HG03442 (cell line): ENCODE results near the gene EIPR1.
"Not testable (repeated sequence)": the region's sequence is repeated elsewhere in the genome, so short reads cannot be mapped to it uniquely, and the experiment has no call there.

Experiments used
- ATAC-seq: cut with Tn5 transposase; IDR thresholded peaks from one replicate; pipeline ENCODE4 v1.9.1; 2021; ENCODE audit warnings: mild to moderate bottlenecking, moderate library complexity; ENCODE audit not compliant: unreplicated experiment

The EIPR1 gene

DNA sequence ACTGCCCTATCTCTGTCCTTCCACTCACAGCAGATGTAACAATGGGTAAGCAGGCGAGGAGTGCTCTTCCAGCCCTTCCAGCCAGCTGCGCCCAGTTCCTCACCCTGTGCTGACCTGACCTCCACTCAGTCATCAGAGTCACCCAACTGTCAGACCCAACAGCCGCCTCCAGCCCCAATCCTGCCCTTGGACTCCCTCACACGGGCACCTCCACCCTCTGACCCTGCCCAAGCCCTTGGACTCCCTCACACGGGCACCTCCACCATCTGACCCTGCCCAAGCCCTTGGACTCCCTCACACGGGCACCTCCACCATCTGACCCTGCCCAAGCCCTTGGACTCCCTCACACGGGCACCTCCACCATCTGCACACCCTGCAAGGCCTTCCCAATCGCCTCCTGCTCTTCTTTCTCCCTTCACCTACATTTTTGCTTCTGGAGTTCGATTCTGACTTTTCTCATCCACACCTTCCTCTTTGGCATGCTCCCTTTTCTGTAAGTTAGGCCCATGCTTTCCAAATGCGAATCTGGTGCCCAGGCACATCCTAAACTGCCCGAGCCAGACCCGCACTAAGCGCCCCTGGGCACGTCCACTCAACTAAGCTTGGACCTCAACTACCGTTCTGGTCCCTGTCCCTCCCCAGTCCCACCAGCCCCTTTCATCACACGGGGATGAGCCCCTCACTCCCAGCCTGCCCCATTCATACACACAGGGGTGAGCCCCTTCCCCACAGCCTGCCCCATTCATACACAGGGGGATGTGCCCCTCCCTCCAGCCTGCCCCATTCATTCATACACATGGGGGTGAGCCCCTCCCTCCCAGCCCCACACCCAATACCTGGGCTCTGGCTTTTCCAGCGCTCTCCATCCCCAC is 15.9 kb downstream of the EIPR1 start:
- ATAC-seq: no peak

DNA sequence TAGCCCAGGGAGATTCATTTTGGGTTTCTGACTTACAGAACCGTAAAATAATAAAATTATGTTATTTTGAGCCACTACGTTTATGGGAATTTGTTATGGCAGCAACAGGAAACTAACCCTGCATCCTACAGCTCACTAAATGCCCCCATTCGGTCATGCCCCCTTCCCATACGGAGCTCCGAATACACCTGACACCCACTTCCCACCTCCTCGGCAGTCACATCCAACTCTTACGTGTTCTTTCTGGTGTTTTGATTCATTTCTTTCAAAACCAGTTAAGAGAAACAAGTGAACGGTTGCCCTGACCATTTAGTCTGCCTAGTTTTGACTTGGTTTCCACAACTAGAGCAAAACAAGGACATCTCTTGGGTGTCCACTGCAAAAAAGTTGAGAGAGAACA is 19.7 kb downstream of the EIPR1 start:
- ATAC-seq: no peak

GRCh38 chr2:3357446-3357845 is 20.2 kb downstream of the EIPR1 start:
- ATAC-seq: not testable (repeated sequence)

DNA sequence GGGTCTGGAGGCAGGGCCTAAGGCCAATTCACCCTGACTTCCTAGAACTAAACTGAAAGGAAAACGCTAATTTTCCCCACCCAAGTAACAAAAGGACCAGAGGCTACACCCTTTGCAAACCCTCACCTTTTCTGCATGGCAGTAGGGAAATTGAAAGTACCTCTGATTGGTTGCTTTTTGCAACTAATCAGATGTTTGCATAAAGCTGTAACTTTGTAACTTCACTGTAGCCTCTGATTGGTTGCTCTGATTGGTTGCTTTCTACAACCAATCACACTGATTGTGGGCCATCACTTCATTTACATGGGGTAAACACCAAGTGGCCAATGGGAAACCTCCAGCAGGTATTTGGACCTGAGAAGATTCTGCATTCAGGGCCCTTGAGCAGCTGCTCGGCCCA is 20.8 kb downstream of the EIPR1 start:
- no peak for ATAC-seq

DNA sequence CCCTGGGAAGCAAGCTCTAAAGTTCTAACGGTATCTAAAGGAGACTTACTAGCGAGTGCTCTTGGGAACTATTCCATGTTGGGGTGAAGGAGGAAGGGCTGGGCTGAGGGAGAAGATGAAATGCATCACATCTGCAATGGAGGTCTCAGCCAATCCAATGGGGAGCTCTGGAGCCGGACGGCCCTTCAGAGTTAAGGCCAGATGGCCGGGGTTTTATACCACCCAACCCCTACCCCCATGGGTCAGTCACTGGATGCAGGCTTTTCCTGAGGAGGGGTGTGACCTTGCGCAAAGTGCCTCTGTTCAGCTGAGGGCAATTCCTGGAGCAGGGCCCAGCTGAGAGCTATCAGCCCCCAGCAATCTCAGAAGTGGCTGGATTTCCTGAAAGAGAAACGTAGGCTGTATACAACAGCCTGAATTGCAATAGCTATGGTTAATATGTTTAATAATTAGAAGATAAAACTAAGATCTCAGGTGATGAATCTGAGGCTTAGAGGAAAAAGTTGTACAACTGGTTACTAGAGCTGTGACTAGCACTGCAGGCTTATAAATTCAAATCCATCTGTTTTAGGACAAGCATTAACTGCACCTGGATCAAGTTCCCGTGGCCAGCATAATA is 21.6 kb downstream of the EIPR1 start:
- ATAC-seq: no peak

DNA sequence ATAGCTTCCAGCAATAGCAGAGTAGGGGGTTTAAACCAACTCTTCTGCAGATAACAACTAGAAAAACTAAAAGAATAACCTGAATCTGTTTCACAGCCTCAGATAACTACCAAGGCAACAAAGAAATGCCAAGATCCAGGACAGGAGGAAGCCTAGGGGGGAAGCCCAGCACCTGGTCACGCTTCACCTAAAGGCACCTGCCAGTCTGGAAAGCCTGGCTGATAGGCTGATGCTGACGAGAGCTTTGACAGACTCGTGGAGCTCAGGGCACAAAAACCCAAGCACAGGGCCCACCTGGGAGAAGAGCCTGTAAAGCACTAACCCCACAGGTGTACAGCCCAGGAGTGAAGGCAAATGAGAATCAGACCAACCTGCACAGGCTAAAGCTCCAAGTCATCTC is 22.6 kb downstream of the EIPR1 start:
- ATAC-seq: no peak

DNA sequence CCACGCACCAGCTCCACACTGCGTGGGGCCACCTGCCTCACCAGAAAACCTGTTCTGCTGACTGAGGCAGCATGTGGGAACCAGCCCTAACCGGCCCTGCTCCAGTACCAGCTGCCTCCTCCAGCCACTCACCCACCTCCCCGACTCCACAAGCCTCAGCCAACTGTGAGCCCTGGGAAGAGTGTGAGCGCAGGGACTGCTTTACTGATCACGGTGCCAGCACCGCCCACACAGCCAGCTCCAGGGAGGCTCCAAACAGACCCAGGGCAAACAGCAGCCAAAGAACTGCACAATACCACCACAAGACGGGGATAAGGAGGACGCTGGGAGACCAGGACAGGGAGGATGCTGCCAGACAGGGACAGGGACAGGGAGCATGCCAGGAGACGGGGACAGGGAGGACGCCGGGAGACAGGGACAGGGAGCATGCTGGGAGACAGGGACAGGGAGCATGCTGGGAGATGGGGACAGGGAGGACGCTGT is 28.4 kb downstream of the EIPR1 start:
- no peak for ATAC-seq

DNA sequence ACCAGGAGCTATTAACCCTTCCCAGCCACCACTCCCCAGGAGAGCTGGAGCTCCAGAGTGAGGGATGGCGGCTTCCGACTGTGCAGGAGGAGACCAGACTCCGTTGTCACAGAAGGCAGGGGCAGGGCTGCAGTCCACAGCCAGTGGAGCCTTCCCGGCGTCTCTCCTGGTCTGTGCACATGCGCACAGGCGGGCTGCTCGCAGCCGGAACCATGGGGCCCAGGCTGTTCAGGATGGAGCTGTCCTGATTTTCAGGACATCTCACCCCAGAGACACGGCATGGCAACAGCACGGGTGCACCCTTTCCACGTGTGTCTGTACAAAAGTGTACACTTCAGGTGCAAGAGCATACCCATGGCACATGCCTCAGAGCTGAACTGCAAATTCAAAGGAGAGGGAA is 28.9 kb downstream of the EIPR1 start:
- no peak for ATAC-seq

GRCh38 chr2:3345621-3346020 is 32.0 kb downstream of the EIPR1 start:
- ATAC-seq: no peak

GRCh38 chr2:3344897-3345296 is 32.7 kb downstream of the EIPR1 start:
- no peak for ATAC-seq

DNA sequence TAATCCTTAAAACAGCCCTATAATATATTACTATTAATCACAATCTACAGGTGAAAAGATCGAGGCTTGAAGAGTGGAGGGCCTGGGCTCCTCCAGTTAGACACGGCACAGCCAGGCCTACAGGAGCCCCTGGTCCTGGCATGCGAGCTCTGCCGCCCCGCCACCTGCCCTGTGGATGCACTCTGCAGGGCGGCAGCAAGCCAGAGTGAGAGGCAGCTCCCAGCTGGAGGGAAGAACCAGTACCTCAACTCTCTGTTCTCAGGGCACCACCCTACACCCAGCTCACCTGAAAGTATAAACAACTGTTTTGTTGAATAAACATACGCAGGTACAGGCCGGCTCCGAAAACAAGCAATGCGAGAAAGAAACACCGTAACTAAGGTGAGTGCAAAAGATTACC is 34.6 kb downstream of the EIPR1 start:
- ATAC-seq: no peak

DNA sequence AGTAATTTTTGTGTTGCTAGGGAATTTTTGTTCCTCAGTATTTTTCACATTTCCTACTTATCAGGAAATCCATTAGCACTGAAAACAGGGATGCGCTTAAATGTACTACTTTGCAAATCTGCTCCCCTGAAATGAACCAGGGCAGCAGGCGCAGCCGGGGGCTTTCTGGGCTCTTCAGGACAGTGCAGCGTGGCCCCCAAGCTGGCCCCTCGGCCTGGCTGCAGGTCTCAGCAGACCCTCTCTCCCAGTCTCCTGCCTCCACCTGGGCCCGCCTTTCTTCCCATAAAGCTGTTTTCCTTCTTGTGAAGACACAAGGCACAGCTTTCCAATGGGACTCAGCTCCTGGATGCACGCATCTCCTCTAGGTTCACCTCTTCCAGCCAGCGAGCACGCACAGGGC is 35.3 kb downstream of the EIPR1 start:
- no peak for ATAC-seq

- ATAC-seq: no peak
Observed at GRCh38 chr2:3341336-3341735, 36.3 kb downstream of the EIPR1 start.

GRCh38 chr2:3340144-3340543 is 37.5 kb downstream of the EIPR1 start:
- ATAC-seq: no peak

GRCh38 chr2:3338340-3338739 is 39.3 kb downstream of the EIPR1 start:
- ATAC-seq: no peak

DNA sequence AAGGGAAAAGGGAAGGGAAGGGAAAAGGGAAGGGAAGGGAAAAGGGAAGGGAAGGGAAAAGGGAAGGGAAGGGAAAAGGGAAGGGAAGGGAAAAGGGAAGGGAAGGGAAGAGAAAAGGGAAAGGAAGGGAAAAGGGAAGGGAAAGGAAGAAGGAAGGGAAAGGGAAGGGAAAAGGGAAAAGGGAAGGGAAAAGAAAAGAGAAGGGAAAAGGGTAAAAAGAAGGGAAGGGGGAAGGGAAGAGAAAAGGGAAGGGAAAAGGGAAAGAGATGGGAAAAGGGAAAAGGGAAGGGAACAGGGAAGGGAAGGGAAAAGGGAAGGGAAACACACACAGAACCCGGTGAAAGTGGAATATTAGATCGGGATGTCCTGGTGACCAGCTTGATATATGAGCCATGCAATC is 40.8 kb downstream of the EIPR1 start:
- ATAC-seq: no peak

DNA sequence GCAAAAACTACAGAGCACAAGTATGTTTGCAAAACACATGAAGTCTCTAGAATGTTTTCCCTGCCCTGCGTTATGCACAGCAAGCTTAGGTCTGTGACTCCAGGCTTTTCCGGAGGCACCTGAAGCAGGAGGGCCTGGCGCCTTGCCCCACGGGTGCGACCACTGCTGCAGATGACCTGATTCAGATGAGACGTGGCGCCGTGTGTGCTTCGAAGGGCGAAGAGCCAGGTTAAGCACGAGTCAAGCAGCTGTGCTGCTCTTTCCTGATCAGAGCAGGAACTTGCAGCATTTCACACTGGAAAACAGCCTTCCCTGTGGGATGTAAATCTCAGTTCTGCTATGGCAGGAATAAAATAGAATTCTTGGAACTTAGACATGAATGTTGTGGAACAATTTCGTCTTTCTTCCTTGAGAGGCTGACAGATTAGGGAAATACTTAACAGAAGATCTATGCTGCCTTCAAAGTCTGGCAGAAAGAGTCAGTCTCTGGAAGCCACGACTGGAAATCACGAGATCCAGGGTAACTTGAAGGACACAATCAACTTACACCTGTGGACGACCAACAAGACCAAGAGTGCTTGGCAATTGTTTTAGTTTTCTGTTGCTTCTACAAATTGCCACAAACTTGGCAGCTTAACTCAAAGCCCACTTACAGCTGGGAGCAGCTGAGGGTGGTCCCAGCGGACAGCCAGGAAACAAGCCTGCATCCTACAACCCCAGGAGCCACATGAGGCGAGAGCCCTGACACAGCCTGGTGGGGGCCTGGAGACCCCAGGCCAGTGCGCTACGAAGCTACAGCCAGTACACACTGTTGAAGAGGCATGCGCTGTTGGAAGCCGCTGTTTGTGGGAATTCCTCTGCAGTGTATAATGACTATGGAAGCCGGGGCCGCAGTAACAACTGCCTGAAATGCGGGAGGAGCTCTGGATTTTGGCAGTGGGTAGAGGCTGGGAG is 42.9 kb downstream of the EIPR1 start:
- no peak for ATAC-seq

DNA sequence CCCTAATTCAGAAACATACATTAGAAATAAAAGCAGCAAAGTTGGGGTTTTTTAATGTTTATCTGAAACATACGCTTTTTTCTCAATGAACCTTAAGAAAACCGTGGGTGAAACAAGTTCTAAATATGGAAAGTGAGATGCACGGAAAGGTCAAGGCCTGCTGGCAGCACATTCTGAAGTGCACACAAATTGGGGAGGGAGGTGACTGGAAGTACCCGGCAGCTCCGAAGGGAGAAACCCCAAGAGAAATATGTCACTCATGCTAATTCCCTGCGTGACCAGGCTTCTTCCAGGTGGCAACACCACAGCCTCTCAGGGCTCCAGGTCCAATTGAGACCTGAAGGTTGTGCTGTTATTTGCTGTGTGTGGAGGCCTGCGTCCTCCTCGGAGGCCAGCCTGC is 45.5 kb downstream of the EIPR1 start:
- no peak for ATAC-seq

DNA sequence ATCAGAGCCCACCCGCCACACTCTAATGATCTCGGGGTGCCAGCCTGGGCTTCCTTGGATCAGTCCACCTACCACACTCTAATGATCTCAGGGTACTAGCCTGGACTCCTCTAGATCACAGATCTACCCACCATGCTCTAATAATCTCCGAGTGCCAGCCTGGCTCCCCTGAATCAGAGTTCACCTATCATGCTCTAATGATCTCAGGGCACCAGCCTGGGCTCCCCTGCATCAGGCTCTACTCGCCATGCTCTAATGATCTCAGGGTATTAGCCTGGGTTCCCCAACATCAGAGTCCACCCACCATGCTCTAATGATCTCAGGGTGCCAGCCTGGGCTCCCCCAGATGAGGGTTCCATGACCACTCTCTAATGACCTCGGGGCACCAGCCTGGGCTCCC is 48.1 kb downstream of the EIPR1 start:
- no peak for ATAC-seq

DNA sequence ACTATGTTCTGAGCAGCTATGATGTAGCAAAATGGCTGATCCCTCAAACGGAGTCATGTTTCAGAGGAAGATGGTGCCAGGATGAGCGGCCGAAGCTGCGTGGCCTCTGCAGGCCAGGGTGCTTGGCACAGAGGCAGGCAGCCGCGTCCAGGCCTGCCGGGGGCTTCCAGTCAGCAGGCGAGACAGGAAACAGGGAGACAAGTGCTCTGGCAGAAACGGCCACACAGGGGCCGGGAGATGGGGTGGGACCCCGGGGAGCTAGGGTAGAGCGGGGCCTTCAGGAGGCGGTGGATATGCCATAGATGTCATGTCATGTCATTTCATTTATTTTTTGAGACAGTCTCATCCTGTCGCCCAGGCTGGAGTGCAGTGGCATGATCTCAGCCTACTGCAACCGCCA is 50.7 kb downstream of the EIPR1 start:
- no peak for ATAC-seq

- ATAC-seq: no peak
Observed at GRCh38 chr2:3326182-3326537, 51.5 kb downstream of the EIPR1 start.
